ENCODE results near the gene KCTD10. TPM values are rescaled to one million over a fixed set of nuclear protein-coding genes. Genes with fewer than 3 reads are reported as not detected.

KCTD10 gene
- total RNA-seq, result 10 to 100 TPM; 31.5 to 62.8 (median 46.5) TPM

- Histone ChIP-seq H3K36me3 (peaks cover 0 to 19% (median 0%) of the 10 kb centered on the region in 3 donors), H3K27ac (peak within 1 kb of the TSS; percentile 96 to 98 (median 98)), H3K9me3 (no peaks in the 10 kb centered on the region), H3K27me3 (no peaks in the 10 kb centered on the region), H3K4me3 (peak within 1 kb of the TSS; percentile 87 to 100 (median 92)), H3K4me1 (peaks cover 17 to 66% (median 43%) of the 10 kb centered on the region in 3 donors)
- intact Hi-C loops (cut with DNase I), result no loop called here
- whole genome bisulfite sequencing, 2 donors, result 0% methylated on average over 4 of the region's 54 CpGs
- DNase-seq, result peak; percentile 54
- TF ChIP-seq CTCF (IDR thresholded peaks at IDR 0.05) (peak in 4 of 6 experiments; percentile 15 to 45 (median 32)), POLR2A (IDR thresholded peaks at IDR 0.05) (peak in 2 of 4 donors; percentile 40 to 71)
These were observed at the start of gene KCTD10, which contains the start of gene UBE3B for GRCh38 chr12:109477185-109477962. Gene KCTD10 (minus strand): TSS chr12:109477300. CDS start chr12:109477262, 38 bp downstream. Gene UBE3B (plus strand): TSS chr12:109477634. CDS start chr12:109483552, 5,918 bp downstream.

- WGBS, 2 donors, result 56 to 86% methylated on average over 2 to 3 of the region's 3 CpGs
- H3K4me3 ChIP-seq, result no peak overlapping the region
- no peak for DNase-seq
- H3K27me3 ChIP-seq, result no peaks in the 10 kb centered on the region
- H3K27ac ChIP-seq, result no peak overlapping the region
- H3K4me1 ChIP-seq, result no peaks in the 10 kb centered on the region
- intact Hi-C loops (cut with DNase I), result no loop called here
- TF ChIP-seq POLR2A (IDR thresholded peaks at IDR 0.05) (no peak), CTCF (IDR thresholded peaks at IDR 0.05) (no peak)
- peaks cover 6 to 100% (median 32%) of the 10 kb centered on the region in 3 donors for H3K36me3 ChIP-seq
- H3K9me3 ChIP-seq, result no peaks in the 10 kb centered on the region
These were observed 48.1 kb upstream of the KCTD10 start for GRCh38 chr12:109525279-109525585.

GRCh38 chr12:109524466-109525278 is 47.6 kb upstream of the KCTD10 start:
- DNase-seq, result no peak
- WGBS, 2 donors, result 85 to 86% methylated on average over 10 to 23 of the region's 26 CpGs
- no peak for TF ChIP-seq POLR2A (IDR thresholded peaks at IDR 0.05)
- no peak for TF ChIP-seq CTCF (IDR thresholded peaks at IDR 0.05)
- H3K4me3 ChIP-seq, result no peak overlapping the region
- intact Hi-C loops (cut with DNase I), result loop anchor here (5.0 kb wide), 1 partner anchor 248 kb away; no protein-coding TSS in a partner anchor
- no peaks in the 10 kb centered on the region for H3K9me3 ChIP-seq
- peaks cover 6 to 100% (median 29%) of the 10 kb centered on the region in 3 donors for H3K36me3 ChIP-seq
- H3K4me1 ChIP-seq, result peaks cover 0 to 4% (median 2%) of the 10 kb centered on the region in 3 donors
- H3K27ac ChIP-seq, result no peak overlapping the region
- H3K27me3 ChIP-seq, result no peaks in the 10 kb centered on the region

GRCh38 chr12:109523504-109523903 is 46.4 kb upstream of the KCTD10 start:
- no peaks in the 10 kb centered on the region for H3K9me3 ChIP-seq
- H3K4me1 ChIP-seq, result peaks cover 0 to 14% (median 7%) of the 10 kb centered on the region in 3 donors
- no peak overlapping the region for H3K27ac ChIP-seq
- no peaks in the 10 kb centered on the region for H3K27me3 ChIP-seq
- peaks cover 6 to 100% (median 29%) of the 10 kb centered on the region in 3 donors for H3K36me3 ChIP-seq
- DNase-seq, result no peak
- WGBS, 2 donors, result 38% methylated on average over 1 of the region's 5 CpGs; no CpG with 5 or more reads in 1 of the 2 donors
- TF ChIP-seq CTCF (IDR thresholded peaks at IDR 0.05) (no peak), POLR2A (IDR thresholded peaks at IDR 0.05) (no peak)
- H3K4me3 ChIP-seq, result no peak overlapping the region
- intact Hi-C loops (cut with DNase I), result loop anchor here (5.0 kb wide), 1 partner anchor 249 kb away; no protein-coding TSS in a partner anchor
